ENCODE data around the gene SNAPC4. TPM values are rescaled to one million over a fixed set of nuclear protein-coding genes. Genes with fewer than 3 reads are reported as not detected.

Gene SNAPC4
- total and polyA plus RNA-seq, 9 of the 15 experiments (the other 6 are each of a cell fraction or from before 2014, with no cell fraction given), result 0.21 to 21.8 (median 8.8) TPM

DNA sequence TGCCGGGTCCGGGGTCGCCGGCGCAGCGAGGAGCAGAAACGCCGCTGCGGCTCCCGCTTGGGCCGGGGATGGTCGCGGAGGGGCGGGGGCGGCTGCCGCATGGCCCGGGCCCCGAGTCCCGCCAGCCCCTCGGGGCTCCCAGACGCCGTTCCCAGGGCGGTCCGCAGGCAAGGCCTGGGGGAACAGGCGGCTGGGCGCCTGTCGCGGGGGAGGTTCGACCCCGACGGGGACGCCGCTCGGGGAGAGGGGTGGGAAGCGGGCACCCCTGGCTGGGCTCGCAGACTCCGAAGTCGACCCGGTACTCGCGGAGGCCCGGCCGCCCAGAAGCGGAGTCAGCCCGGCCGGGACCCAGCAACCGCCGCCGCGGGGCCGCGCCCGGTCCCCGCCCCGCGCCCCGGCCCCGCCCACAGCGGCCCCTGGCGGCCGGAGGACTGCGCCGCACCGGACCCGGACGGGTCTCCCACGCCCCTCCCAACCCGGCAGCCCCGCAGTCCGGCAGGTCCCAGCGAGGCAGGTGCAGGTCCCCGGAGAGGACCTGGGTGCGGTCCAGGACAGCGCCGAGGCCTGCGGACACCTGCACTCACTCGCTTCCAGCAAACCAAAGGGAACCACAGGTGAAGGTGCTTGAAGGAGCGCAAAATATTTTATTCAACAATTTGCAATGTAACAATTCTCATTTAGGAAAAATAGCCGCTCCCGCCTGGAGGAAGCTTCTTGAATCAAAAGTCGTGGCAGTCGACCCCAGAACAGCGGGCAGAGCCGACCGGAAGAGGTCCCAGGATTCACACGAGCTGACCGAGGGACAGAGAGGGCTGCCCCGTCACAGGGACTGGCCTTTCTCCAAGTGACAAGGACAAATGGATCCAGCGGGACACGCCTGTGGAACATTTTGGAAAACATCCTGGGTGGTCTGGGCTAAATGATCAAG is 39.8 kb upstream of the SNAPC4 start, which contains the start of gene INPP5E (continued):
- peak; percentile 99 for TF ChIP-seq THAP12 (CRISPR knock-in tag; IDR thresholded peaks at IDR 0.05)
- no peak for TF ChIP-seq HDAC1 (IDR thresholded peaks at IDR 0.05)
- no peak for TF ChIP-seq ZNF124 (CRISPR knock-in tag; IDR thresholded peaks at IDR 0.05)
- TF ChIP-seq ZZZ3 (IDR thresholded peaks at IDR 0.05), result no peak
- TF ChIP-seq FOS (IDR thresholded peaks at IDR 0.05; ENCODE audit: extremely low read depth, insufficient read length), result no peak
- TF ChIP-seq ETS1 (conservative IDR thresholded peaks at IDR 0.05; ENCODE audit: control insufficient read depth, low read depth, low read length), result peak; percentile 23; the same call in 1 of the 2 replicates
- TF ChIP-seq, protein P1, sequence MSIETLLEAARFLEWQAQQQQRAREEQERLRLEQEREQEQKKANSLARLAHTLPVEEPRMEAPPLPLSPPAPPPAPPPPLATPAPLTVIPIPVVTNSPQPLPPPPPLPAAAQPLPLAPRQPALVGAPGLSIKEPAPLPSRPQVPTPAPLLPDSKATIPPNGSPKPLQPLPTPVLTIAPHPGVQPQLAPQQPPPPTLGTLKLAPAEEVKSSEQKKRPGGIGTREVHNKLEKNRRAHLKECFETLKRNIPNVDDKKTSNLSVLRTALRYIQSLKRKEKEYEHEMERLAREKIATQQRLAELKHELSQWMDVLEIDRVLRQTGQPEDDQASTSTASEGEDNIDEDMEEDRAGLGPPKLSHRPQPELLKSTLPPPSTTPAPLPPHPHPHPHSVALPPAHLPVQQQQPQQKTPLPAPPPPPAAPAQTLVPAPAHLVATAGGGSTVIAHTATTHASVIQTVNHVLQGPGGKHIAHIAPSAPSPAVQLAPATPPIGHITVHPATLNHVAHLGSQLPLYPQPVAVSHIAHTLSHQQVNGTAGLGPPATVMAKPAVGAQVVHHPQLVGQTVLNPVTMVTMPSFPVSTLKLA (conservative IDR thresholded peaks at IDR 0.05), result no peak
- TF ChIP-seq PURB (CRISPR knock-in tag; IDR thresholded peaks at IDR 0.05; ENCODE audit: low read depth), result no peak
- TF ChIP-seq POLR2H (tag; IDR thresholded peaks at IDR 0.05; ENCODE audit: low read depth), result no peak
- TF ChIP-seq SAFB2 (IDR thresholded peaks at IDR 0.05; ENCODE audit: borderline replicate concordance, low read depth, low read length, severe bottlenecking), result no peak
- TF ChIP-seq ZNF444 (CRISPR knock-in tag; IDR thresholded peaks at IDR 0.05), result no peak
- TF ChIP-seq RBBP5 (IDR thresholded peaks at IDR 0.05; ENCODE audit: borderline replicate concordance, insufficient read depth, low read length, poor library complexity, severe bottlenecking), result peak; percentile 49
- TF ChIP-seq CREB5 (CRISPR knock-in tag; IDR thresholded peaks at IDR 0.05), result no peak
- TF ChIP-seq PHTF2 (CRISPR knock-in tag; IDR thresholded peaks at IDR 0.05), result no peak
- no peak for TF ChIP-seq POU5F1 (IDR thresholded peaks at IDR 0.05; ENCODE audit: borderline replicate concordance, low read depth, low read length, partially characterized antibody)
- TF ChIP-seq, protein P2, sequence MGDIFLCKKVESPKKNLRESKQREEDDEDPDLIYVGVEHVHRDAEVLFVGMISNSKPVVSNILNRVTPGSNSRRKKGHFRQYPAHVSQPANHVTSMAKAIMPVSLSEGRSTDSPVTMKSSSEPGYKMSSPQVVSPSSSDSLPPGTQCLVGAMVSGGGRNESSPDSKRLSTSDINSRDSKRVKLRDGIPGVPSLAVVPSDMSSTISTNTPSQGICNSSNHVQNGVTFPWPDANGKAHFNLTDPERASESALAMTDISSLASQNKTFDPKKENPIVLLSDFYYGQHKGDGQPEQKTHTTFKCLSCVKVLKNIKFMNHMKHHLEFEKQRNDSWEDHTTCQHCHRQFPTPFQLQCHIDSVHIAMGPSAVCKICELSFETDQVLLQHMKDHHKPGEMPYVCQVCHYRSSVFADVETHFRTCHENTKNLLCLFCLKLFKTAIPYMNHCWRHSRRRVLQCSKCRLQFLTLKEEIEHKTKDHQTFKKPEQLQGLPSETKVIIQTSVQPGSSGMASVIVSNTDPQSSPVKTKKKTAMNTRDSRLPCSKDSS (IDR thresholded peaks at IDR 0.05; ENCODE audit: low read depth, partially characterized antibody), result no peak
- TF ChIP-seq ZNF507 (tag; conservative IDR thresholded peaks at IDR 0.05), result no peak
- no peak for TF ChIP-seq WHSC1 (IDR thresholded peaks at IDR 0.05; ENCODE audit: low read length)
